Activated CD4-positive, alpha-beta memory T cell treated with anti-CD3 and anti-CD28 coated beads, Interleukin-2, amount 10 ng/mL, durations not matched to agents 7 days and 5 days (primary cell): ENCODE data around the gene DNAH1. TPM values are rescaled to one million over a fixed set of nuclear protein-coding genes. Genes with fewer than 3 reads are reported as not detected.
"Not testable (repeated sequence)": the region's sequence is repeated elsewhere in the genome, so short reads cannot be mapped to it uniquely, and the experiment has no call there.

Experiments
- CTCF ChIA-PET: fragments of 350-600 bp; sonication (Branson Sonifier 250); formaldehyde crosslinking; loops from one replicate; lab custom pipeline; 2021; ENCODE audit warnings: antibody characterized with exemption, inconsistent platforms; lab: Charles Lee
- POLR2A ChIA-PET: fragments of 350-600 bp; sonication (Branson Sonifier 250); formaldehyde crosslinking; loops from one replicate; lab custom pipeline; 2021; ENCODE audit warnings: antibody characterized with exemption; lab: Charles Lee
- DNase-seq: peaks from one replicate; pipeline ENCODE4 v3.0.0-alpha.2; 2020
- H3K27ac Mint-ChIP-seq: one replicate; pipeline ENCODE4 v1.8.0; 2021; ENCODE audit warnings: mild to moderate bottlenecking, mixed read lengths
- H3K27me3 Mint-ChIP-seq: one replicate; pipeline ENCODE4 v1.8.0; 2021; ENCODE audit warnings: mixed read lengths
- H3K36me3 Mint-ChIP-seq: one replicate; pipeline ENCODE4 v1.8.0; 2021; ENCODE audit warnings: low read depth, mixed read lengths
- H3K4me1 Mint-ChIP-seq: one replicate; pipeline ENCODE4 v1.8.0; 2021; ENCODE audit warnings: mixed read lengths
- H3K4me3 Mint-ChIP-seq: one replicate; pipeline ENCODE4 v1.8.0; 2021; ENCODE audit warnings: mild to moderate bottlenecking, mixed read lengths
- H3K9me3 Mint-ChIP-seq: one replicate; pipeline ENCODE4 v1.8.0; 2021; ENCODE audit warnings: mixed read lengths
- total RNA-seq, 2 experiments: library from RNA; stranded (reverse); gene quantifications; one replicate each; pipeline ENCODE4 v1.2.3, GENCODE V29; 2021

DNAH1 gene
- total RNA-seq, 2 experiments from 2014 or later = 20.7 to 21.8 TPM

- no peaks in the 10 kb centered on the region for H3K27me3 Mint-ChIP-seq
- H3K36me3 Mint-ChIP-seq = no peaks in the 10 kb centered on the region
- no peaks in the 10 kb centered on the region for H3K9me3 Mint-ChIP-seq
- DNase-seq = no peak
- H3K4me1 Mint-ChIP-seq = no peaks in the 10 kb centered on the region
- H3K27ac Mint-ChIP-seq = no peak overlapping the region
- ChIA-PET CTCF (interaction anchor here (0.7 to 1.7 kb wide), 4 partner anchors 9 to 82 kb away, joined by 3 to 7 read pairs (median 4); no protein-coding TSS in a partner anchor), POLR2A (no interaction called here)
- no peak overlapping the region for H3K4me3 Mint-ChIP-seq
These were observed 14.2 kb downstream of the DNAH1 start for GRCh38 chr3:52330194-52330805.

- Mint-ChIP-seq H3K27me3 (no peaks in the 10 kb centered on the region), H3K4me3 (no peak overlapping the region), H3K4me1 (no peaks in the 10 kb centered on the region), H3K9me3 (no peaks in the 10 kb centered on the region), H3K27ac (no peak overlapping the region), H3K36me3 (no peaks in the 10 kb centered on the region)
- ChIA-PET CTCF (interaction anchor here (0.8 kb wide), 1 partner anchor 8 kb away, joined by 4 read pairs; no protein-coding TSS in a partner anchor), POLR2A (no interaction called here)
- DNase-seq = no peak
These were observed 15.0 kb downstream of the DNAH1 start for GRCh38 chr3:52331091-52331490.

- POLR2A ChIA-PET = no interaction called here
- H3K4me3 Mint-ChIP-seq = no peak overlapping the region
- CTCF ChIA-PET = no interaction called here
- no peaks in the 10 kb centered on the region for H3K4me1 Mint-ChIP-seq
- H3K27ac Mint-ChIP-seq = no peak overlapping the region
- no peaks in the 10 kb centered on the region for H3K27me3 Mint-ChIP-seq
- no peaks in the 10 kb centered on the region for H3K36me3 Mint-ChIP-seq
- no peak for DNase-seq
- no peaks in the 10 kb centered on the region for H3K9me3 Mint-ChIP-seq
These were observed 15.8 kb downstream of the DNAH1 start for GRCh38 chr3:52331906-52332305.

GRCh38 chr3:52333869-52334557 is 17.9 kb downstream of the DNAH1 start:
- Mint-ChIP-seq H3K36me3 (no peaks in the 10 kb centered on the region), H3K9me3 (no peaks in the 10 kb centered on the region), H3K27ac (no peak overlapping the region), H3K4me3 (no peak overlapping the region), H3K27me3 (no peaks in the 10 kb centered on the region), H3K4me1 (no peaks in the 10 kb centered on the region)
- ChIA-PET CTCF (interaction anchor here (1.0 to 7.9 kb wide), 4 partner anchors 94 to 114 kb away, joined by 3 to 147 read pairs (median 4); partner anchors contain the start of gene TWF2), POLR2A (no interaction called here)
- no peak for DNase-seq

GRCh38 chr3:52338131-52338530 is 22.0 kb downstream of the DNAH1 start:
- not testable (repeated sequence) for H3K4me1 Mint-ChIP-seq
- POLR2A ChIA-PET = interaction anchor here (0.6 to 1.6 kb wide), 4 partner anchors 19 to 226 kb away, joined by 3 to 6 read pairs (median 4); partner anchors contain the start of gene POC1A

GRCh38 chr3:52339612-52340011 is 23.5 kb downstream of the DNAH1 start:
- ChIA-PET POLR2A (interaction anchor here (0.6 to 2.0 kb wide), 13 partner anchors 47 to 338 kb away, joined by 3 to 9 read pairs (median 5); partner anchors contain the start of gene POC1A), CTCF (interaction anchor here (0.7 to 7.9 kb wide), 42 partner anchors 9 to 519 kb away, joined by 3 to 147 read pairs (median 4); partner anchors contain the start of genes DNAH1, GLYCTK, PPM1M and SEMA3G)
- peaks cover 8% of the 10 kb centered on the region for H3K4me1 Mint-ChIP-seq
- H3K36me3 Mint-ChIP-seq = peaks cover 7% of the 10 kb centered on the region
- DNase-seq = peak; percentile 49
- H3K27ac Mint-ChIP-seq = no peak overlapping the region
- no peaks in the 10 kb centered on the region for H3K9me3 Mint-ChIP-seq
- H3K4me3 Mint-ChIP-seq = no peak overlapping the region
- no peaks in the 10 kb centered on the region for H3K27me3 Mint-ChIP-seq

More at GRCh38 chr3:52338131-52338530, 22.0 kb downstream of the DNAH1 start:
- not testable (repeated sequence) for DNase-seq, H3K4me3 Mint-ChIP-seq, H3K9me3 Mint-ChIP-seq, H3K36me3 Mint-ChIP-seq, H3K27ac Mint-ChIP-seq, H3K27me3 Mint-ChIP-seq
- CTCF ChIA-PET = interaction anchor here (0.7 to 7.9 kb wide), 13 partner anchors 15 to 395 kb away, joined by 3 to 147 read pairs (median 5); partner anchors contain the start of genes DNAH1, GLYCTK, TLR9 and TWF2

- H3K27me3 Mint-ChIP-seq = no peaks in the 10 kb centered on the region
- H3K27ac Mint-ChIP-seq = no peak overlapping the region
- H3K4me3 Mint-ChIP-seq = no peak overlapping the region
- ChIA-PET CTCF (interaction anchor here (1.6 to 7.9 kb wide), 4 partner anchors 11 to 121 kb away, joined by 4 to 147 read pairs (median 78); partner anchors contain the start of genes TLR9 and TWF2), POLR2A (interaction anchor here (1.3 kb wide), 1 partner anchor 53 kb away, joined by 4 read pairs; the partner anchor contains the start of gene GLYCTK)
- H3K36me3 Mint-ChIP-seq = peaks cover 7% of the 10 kb centered on the region
- no peaks in the 10 kb centered on the region for H3K9me3 Mint-ChIP-seq
- H3K4me1 Mint-ChIP-seq = peaks cover 8% of the 10 kb centered on the region
- no peak for DNase-seq
These were observed 25.0 kb downstream of the DNAH1 start for GRCh38 chr3:52341123-52341522.

GRCh38 chr3:52343946-52344600 is 28.0 kb downstream of the DNAH1 start:
- Mint-ChIP-seq H3K27ac (no peak overlapping the region), H3K9me3 (no peaks in the 10 kb centered on the region), H3K27me3 (no peaks in the 10 kb centered on the region), H3K4me1 (peaks cover 8% of the 10 kb centered on the region), H3K36me3 (peaks cover 7% of the 10 kb centered on the region), H3K4me3 (no peak overlapping the region)
- DNase-seq = no peak
- CTCF ChIA-PET = interaction anchor here (1.9 kb wide), 1 partner anchor 104 kb away, joined by 4 read pairs; no protein-coding TSS in a partner anchor
- POLR2A ChIA-PET = no interaction called here

GRCh38 chr3:52345521-52346109 is 29.5 kb downstream of the DNAH1 start:
- H3K4me3 Mint-ChIP-seq = no peak overlapping the region
- CTCF ChIA-PET = no interaction called here

GRCh38 chr3:52346623-52347530 is 30.8 kb downstream of the DNAH1 start:
- no peak for DNase-seq
- H3K4me3 Mint-ChIP-seq = no peak overlapping the region
- H3K27me3 Mint-ChIP-seq = no peaks in the 10 kb centered on the region
- CTCF ChIA-PET = interaction anchor here (0.5 to 1.2 kb wide), 2 partner anchors 125 to 587 kb away, joined by 3 read pairs; no protein-coding TSS in a partner anchor
- H3K27ac Mint-ChIP-seq = no peak overlapping the region
- H3K36me3 Mint-ChIP-seq = peaks cover 2% of the 10 kb centered on the region
- H3K9me3 Mint-ChIP-seq = no peaks in the 10 kb centered on the region
- H3K4me1 Mint-ChIP-seq = no peaks in the 10 kb centered on the region
- POLR2A ChIA-PET = no interaction called here

More at GRCh38 chr3:52345521-52346109, 29.5 kb downstream of the DNAH1 start:
- Mint-ChIP-seq H3K9me3 (no peaks in the 10 kb centered on the region), H3K4me1 (no peaks in the 10 kb centered on the region), H3K36me3 (peaks cover 2% of the 10 kb centered on the region), H3K27me3 (no peaks in the 10 kb centered on the region), H3K27ac (no peak overlapping the region)
- no peak for DNase-seq
- POLR2A ChIA-PET = no interaction called here

GRCh38 chr3:52347716-52348635 is 31.9 kb downstream of the DNAH1 start:
- CTCF ChIA-PET = interaction anchor here (0.5 to 1.2 kb wide), 2 partner anchors 126 to 586 kb away, joined by 3 read pairs; no protein-coding TSS in a partner anchor
- no peak for DNase-seq
- Mint-ChIP-seq H3K36me3 (peaks cover 2% of the 10 kb centered on the region), H3K9me3 (no peaks in the 10 kb centered on the region), H3K4me3 (no peak overlapping the region), H3K27me3 (no peaks in the 10 kb centered on the region), H3K4me1 (no peaks in the 10 kb centered on the region), H3K27ac (no peak overlapping the region)
- POLR2A ChIA-PET = no interaction called here
